CD4-positive, alpha-beta T cell treated with Interleukin-17A for 1 hour (primary cell): ENCODE results near the gene GM2A.
A peak's percentile ranks its signal among the peaks of the same experiment; 100 is the strongest.

Experiments
- DNase-seq: peaks from one replicate; pipeline ENCODE4 v3.0.0-alpha.2; 2020

The GM2A gene

DNA sequence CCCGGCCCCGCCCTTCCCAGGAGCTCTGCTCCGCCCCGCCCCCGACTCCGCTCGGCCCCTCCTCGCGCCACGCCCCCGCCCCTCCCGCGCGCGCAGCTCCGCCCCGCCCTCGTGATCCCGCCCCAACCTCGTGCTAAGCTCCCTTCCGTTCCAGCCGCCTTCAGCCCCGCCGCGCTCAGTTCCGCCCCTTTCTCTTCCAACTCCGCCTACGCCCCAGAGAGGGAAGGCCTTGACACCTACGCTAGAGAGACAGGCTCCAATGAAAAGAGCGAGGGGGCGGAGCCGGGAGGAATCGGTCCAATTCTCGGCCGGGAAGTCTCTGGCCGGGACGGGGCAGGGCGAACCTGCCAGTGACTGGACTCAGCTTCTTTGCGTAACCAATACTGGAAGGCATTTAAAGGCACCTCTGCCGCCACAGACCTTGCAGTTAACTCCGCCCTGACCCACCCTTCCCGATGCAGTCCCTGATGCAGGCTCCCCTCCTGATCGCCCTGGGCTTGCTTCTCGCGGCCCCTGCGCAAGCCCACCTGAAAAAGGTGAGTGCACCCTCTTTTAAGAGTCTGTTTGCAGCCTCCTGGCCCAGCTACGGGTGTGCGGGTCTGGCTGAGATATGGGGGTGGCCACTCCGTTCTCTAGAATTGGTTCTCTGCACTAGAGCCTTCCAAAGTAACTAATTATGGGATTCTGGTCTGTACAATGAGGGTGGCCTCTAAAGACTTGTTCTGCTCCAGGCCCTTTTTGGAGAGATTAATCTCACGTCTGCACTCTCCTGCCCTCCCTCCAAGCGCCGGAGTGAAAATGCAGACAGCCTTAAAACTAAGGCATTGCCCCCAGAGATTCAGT, at the start of gene GM2A:
TSS of gene GM2A (plus strand) at position 424 of the 843 bp plus-strand sequence. CDS start at position 456, 32 bp downstream.
- DNase-seq, result peak; percentile 99

DNA sequence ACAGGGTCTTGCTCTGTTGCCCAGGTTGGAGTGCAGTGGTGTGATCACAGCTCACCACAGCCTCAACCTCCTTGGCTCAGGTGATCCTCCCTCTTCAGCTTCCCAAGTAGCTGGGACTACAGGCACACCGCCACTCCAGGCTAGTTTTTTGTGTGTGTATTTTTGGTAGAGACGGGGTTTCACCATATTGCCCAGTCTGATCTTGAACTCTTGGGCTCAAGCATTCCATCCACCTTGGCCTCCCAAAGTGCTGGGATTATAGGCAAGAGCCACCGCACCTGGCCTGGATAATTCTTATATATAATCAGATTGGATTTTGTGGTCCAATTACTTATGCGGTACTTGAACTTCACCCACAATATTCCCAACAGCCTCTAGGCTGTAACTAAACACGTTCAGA, 48.9 kb upstream of the GM2A start:
- no peak for DNase-seq

DNA sequence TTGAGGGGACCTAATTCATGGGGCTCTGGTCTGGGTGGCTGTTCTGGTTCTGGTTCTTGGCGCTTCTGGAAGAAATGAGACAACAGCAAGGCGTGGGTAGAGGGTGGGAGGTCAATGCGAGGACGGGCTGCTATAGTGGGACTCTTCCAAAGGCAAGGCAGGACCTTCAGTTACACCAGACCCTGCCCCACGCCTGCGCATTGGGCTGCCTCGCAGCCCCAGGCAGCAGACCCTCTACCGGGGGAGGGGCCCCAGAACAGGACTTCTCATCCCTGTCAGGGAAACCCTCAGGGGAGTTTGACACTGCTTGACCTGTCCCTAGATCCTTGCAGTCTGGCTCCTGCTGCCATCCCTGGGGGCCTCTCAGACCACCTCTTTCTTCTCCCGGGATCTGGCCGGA, 47.6 kb upstream of the GM2A start:
- no peak for DNase-seq

DNA sequence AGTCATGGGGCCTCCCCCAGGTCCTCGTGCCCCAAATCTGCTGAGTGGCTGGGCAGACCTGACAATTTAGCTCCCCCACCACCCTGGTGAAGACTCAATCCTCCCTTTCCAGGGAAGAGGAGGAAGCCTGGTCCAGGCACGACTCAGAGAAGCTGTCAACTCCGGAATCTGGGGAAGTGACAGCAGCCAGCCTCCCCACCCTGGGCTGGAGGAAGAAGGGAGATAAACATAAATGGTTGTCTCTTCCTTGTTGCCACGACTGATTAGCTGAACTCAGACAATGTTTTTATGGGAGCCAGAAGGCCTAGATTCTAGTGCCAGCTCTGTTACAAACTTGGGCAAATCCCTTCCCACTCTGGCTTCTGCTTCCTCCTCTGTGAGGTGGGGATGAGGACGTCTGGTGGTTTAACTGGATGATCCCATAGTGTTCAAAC, 44.5 kb upstream of the GM2A start:
- DNase-seq, result no peak

GRCh38 chr5:151212406-151212798, 40.6 kb upstream of the GM2A start:
- peak; percentile 36 for DNase-seq

- peak; percentile 92 for DNase-seq
Measured at GRCh38 chr5:151213803-151214613, 39.0 kb upstream of the GM2A start.

DNA sequence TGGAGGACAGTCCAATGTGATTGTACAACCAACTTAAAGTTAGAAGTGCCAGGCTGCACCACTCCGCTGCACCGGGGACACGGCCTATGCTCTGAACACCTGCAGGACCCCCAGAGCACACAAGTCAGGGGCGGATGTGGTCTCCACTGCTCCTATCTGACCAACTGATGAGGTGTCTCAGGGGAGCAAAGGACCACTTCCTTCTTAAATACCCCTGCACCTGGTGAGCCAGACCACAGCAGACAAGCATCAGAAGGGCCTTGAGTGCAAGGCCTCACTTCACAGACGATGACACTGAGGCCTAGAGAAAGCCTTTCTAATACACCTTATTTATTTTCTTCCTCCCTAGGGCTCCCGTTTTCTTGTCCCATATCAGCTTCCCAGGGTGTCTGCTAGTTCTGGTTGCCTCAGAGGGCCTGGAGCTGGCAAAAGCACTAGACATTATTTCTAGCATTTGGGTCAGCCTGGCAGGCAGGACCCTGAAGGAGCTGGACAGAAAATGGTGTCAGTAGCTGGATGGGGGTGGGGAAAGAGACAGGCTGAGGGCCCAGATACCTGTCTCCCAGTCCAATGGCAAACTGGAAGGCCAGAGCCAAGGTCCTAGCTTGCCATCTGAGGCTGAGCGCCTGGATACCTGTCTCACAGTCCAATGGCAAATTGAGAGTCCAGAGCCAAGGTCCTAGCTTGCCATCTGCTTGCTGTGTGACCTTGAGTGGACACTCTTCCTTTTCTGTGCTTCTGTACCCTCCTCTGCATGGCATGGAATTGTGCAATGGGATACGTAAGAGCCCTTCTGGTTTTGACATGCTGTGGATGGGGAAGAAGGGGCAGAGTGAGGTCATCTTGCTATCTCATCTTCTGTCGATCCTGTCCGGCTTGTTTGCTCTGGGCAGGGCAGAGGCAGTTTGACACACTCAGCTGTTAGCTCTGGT, 38.1 kb upstream of the GM2A start:
- DNase-seq, result peak; percentile 60

- no peak for DNase-seq
Measured at GRCh38 chr5:151215546-151215880, 37.5 kb upstream of the GM2A start.

DNA sequence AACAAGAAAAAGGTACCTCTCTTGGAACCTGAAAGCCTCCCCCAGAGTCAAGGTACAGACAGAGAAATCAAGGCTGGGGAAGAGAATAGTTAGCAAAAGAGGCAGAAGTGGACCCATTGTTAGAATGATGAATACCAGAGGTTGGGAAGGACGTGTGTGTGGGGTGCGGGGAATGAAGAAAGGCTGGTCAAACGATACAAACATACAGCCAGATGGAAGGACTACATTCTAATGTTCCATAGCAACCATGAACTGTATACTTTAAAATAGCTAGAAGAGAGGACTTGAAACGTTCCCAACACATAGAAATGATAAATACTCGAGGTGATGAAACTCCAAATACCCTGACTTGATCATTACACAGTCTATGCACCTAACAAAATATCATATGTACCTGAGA, 36.2 kb upstream of the GM2A start:
- no peak for DNase-seq

DNA sequence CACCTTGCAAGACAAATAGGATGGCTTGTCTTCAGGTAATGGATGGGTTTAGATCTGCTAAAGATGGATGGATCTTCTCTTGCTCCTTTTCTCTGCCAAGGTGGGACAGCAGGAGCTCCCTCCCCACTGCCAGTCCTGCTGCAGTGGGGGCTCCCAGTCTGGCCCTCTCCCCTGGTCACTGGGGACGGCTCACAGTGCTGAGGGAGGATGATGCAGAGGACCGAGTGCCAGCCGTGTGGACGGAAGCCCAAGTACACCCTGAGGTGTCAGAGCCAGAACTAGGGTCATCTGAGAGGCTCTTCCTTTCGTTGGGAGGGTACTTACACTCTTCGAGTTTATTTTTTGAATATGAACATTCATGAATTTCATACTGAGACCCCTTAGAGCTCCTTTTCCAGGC, 34.8 kb upstream of the GM2A start:
- DNase-seq, result no peak

DNA sequence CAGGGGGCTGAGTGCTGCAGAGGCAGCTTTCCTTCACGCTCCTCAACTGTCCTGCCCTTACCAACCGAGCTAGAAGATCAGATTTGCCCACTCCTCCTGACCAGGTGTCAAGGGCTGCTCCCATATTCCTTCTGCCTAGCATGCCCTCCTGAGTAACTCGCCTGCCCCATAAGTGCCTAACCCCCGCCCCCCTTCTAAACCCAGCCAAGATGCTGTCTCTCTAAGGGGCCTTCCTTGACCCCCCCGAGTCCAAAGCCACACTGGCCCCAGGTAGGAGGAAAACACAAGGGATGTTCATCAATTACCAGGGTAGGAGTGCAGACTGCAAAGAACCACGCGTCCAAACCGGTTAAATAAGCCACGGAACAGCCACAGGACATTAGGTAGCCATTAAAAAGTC, 33.8 kb upstream of the GM2A start:
- DNase-seq, result no peak

DNA sequence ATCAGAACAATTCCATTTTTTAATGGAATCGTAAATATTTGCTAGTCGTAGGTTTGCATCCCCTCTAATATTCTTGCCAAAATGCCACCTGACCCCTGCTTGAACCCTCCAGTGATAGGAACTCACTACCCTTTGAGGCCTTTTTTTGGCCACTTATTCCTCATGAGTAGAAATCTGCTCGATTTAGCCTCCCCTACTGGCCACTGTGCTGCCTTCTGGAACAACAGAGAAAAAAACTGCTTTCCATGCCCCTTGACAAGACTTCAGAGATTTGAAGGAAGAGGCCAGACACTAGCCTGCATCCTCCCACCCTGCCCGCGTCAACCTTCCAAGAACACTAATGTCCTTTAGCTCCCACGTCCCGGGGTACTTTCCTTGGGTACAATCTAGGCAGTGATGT, 33.2 kb upstream of the GM2A start:
- DNase-seq, result no peak

DNA sequence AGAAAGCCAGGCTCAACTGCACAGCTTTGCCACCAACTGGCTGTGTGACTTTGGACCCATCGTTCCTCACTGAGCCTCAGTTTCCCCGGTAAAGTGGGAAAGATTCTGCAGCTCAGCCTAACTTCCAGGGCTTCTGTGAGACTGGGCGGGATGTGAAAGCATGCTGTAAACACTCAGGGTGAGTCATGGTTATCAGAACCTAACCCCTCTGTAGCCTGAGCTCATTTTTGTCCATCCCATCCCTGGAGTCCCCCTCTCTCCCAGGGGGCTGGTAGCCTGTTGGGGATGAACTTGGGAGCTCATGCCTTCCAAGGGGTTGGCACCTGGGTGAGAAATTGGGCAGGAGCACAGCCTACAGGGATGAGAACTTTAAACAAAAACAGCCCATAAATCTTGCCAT, 31.4 kb upstream of the GM2A start:
- DNase-seq, result no peak

DNA sequence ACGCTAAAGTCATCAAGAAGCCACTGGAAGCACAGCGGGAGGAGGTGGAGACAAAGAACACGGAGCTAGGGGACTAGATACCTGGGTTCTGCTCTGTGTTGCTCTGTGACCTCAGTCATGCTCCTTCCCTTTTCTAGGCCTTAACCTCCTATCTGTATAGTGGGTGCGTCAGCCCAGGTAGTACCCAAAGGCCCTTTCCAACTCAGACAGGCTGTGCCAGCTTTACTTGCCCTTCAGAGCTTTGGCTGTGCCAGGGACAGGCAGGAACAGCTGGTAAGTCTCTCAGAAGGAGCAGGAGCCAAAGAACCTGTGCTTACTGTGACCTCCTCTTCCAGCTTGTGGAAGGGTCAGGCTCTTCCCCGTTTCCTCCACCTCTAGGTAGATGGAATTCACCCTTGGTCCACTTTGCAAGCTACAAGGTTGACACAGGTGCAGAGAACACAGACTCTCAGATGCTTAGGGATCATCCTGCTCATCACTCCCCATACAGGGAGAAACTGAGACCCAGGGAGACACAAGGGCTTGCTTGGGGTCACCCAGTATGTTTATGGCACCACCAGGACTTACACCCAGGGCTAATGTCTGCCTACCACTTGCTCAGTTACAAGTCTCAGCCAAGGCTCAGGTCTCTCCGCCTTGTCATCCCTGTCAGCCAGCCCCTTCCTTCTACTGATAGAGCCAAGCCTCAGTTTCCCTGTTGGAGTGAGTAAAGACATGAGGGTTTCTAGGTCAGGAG, 30.8 kb upstream of the GM2A start:
- DNase-seq, result no peak

GRCh38 chr5:151222790-151223446, 30.1 kb upstream of the GM2A start:
- peak; percentile 67 for DNase-seq

DNA sequence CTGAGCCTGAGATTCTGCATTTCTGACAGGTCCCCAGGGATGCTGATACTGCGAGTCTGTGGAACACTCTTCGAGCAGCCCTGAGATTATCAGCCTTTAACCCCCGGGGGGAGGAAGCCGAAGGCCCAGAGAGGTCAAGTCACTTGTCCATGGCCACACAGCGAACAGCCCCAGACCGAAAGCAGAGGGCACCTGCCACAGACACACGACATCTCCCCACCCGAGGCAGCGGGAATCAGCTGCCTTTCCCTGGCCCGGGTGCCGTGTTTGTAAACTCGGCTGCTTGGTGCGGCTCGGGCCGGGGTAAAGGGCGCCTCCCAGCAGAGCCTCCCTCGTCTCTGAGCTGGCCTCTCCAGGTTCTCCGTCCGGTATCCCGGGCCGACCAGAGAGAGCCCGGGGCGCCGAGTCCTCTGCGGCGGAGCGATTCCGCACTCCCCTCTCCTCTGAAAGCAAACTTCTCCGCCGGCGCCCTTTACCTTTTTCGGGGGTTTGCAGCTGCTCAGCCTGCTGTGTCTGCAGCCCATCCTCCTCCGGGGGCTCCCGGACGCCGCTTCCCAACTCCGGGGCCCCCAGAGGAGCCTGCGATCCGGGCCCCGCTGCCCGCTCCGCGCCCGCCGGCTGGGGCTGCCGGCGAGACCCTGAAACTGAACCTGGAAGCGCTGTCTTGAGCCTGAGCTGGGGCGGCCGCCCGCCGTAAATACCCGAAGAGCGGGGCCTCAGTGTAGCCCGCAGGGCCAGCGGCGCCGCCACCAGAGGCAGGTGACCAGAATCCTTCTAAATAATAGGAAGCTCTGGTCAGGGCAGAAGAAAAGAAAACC, 29.3 kb upstream of the GM2A start, which contains the start of gene CCDC69:
TSS of gene CCDC69 (minus strand) at position 646 of the 818 bp plus-strand sequence. CDS start at position 524, 122 bp downstream.
- peak; percentile 61 for DNase-seq

DNA sequence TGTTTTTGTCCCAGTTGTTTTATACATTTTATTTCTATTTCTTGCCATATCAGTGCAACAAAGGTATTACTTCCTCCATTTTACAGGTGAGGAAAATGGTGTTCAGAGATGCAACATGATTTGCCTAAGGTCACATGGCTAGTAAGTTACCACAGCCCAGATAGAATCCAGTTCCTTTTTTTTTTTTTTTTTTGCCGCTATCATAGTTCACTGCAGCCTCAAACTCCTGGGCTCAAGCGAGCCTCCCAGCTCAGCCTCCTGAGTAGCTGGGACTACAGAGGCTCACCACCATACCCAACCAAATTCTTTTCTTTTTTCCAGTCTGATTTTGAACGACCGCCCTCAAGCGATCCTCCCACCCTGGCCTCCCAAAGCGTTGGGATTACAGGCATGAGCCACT, 28.6 kb upstream of the GM2A start:
- DNase-seq, result peak; percentile 52

GRCh38 chr5:151225071-151225470, 27.9 kb upstream of the GM2A start:
- DNase-seq, result no peak

- DNase-seq, result no peak
Measured at GRCh38 chr5:151225475-151225874, 27.5 kb upstream of the GM2A start.

GRCh38 chr5:151227918-151228447, 25.0 kb upstream of the GM2A start:
- no peak for DNase-seq
